WTC11 (cell line): ENCODE results near the gene SAFB2. TPM values are rescaled to one million over a fixed set of nuclear protein-coding genes. Genes with fewer than 3 reads are reported as not detected.

Source experiments
- ATAC-seq: fragments of 200-7000 bp; cut with Tn5 transposase; 2 replicates; pipeline ENCODE4 v1.10.0; 2021; ENCODE audit warnings: mild to moderate bottlenecking, moderate library complexity
- CTCF ChIA-PET: fragments of 300-600 bp; sonication (Branson Sonifier 250); formaldehyde crosslinking; loops from one replicate; lab custom pipeline; 2021; ENCODE audit warnings: antibody characterized with exemption; lab: Charles Lee
- POLR2A ChIA-PET: fragments of 350-600 bp; sonication (Branson Sonifier 250); formaldehyde crosslinking; loops from one replicate; lab custom pipeline; 2021; ENCODE audit warnings: antibody characterized with exemption; lab: Charles Lee
- DNase-seq: peaks from one replicate; pipeline ENCODE4 v3.0.0; 2021; ENCODE audit warnings: low spot score
- H3K27ac Mint-ChIP-seq: 2 replicates; pipeline ENCODE4 v1.8.0; 2021; ENCODE audit warnings: mixed read lengths
- H3K27me3 Mint-ChIP-seq: 2 replicates; pipeline ENCODE4 v1.8.0; 2021; ENCODE audit warnings: low read depth, mild to moderate bottlenecking, moderate library complexity, mixed read lengths
- H3K36me3 Mint-ChIP-seq: 2 replicates; pipeline ENCODE4 v1.8.0; 2021; ENCODE audit warnings: mixed read lengths
- H3K4me1 Mint-ChIP-seq: 2 replicates; pipeline ENCODE4 v1.8.0; 2022; ENCODE audit warnings: mixed read lengths
- H3K4me3 Mint-ChIP-seq: 2 replicates; pipeline ENCODE4 v1.8.0; 2021; ENCODE audit warnings: mild to moderate bottlenecking, moderate library complexity, mixed read lengths
- H3K9me3 Mint-ChIP-seq: 2 replicates; pipeline ENCODE4 v1.8.0; 2021; ENCODE audit warnings: mixed read lengths
- AR ChIP-seq: fragments of 250-450 bp; sonication (Bioruptor Pico); IDR thresholded peaks from 2 replicates; pipeline ENCODE4 v1.9.0; 2021; ENCODE audit warnings: mild to moderate bottlenecking
- ATF6 ChIP-seq: sonication (generic); formaldehyde crosslinking; IDR thresholded peaks from 2 replicates; pipeline ENCODE4 v1.8.1; 2023; ENCODE audit warnings: mild to moderate bottlenecking, missing genetic modification reagents
- CBFB ChIP-seq: sonication (generic); formaldehyde crosslinking; IDR thresholded peaks from 2 replicates; pipeline ENCODE4 v1.8.1; 2022; ENCODE audit warnings: mild to moderate bottlenecking, low read depth, missing genetic modification reagents
- CDX4 ChIP-seq: fragments of 250-450 bp; sonication (Bioruptor Pico); IDR thresholded peaks from 2 replicates; pipeline ENCODE4 v1.9.0; 2021; ENCODE audit warnings: moderate library complexity, mild to moderate bottlenecking, inconsistent platforms, borderline replicate concordance
- CTCF ChIP-seq: fragments of 200-600 bp; IDR thresholded peaks from 2 replicates; pipeline ENCODE4 v1.8.0; 2022; ENCODE audit warnings: antibody characterized with exemption
- FOXP4 ChIP-seq: sonication (generic); formaldehyde crosslinking; IDR thresholded peaks from 2 replicates; pipeline ENCODE4 v1.8.0; 2022; ENCODE audit warnings: mild to moderate bottlenecking, missing genetic modification reagents
- GABPB1 ChIP-seq: sonication (generic); formaldehyde crosslinking; IDR thresholded peaks from 2 replicates; pipeline ENCODE4 v1.8.1; 2023; ENCODE audit warnings: mild to moderate bottlenecking, missing genetic modification reagents
- IRF1 ChIP-seq: sonication (generic); formaldehyde crosslinking; IDR thresholded peaks from 2 replicates; pipeline ENCODE4 v1.8.0; 2023; ENCODE audit warnings: missing genetic modification reagents
- IRF2 ChIP-seq: sonication (generic); formaldehyde crosslinking; IDR thresholded peaks from 2 replicates; pipeline ENCODE4 v1.8.0; 2022; ENCODE audit warnings: low read depth, missing genetic modification reagents, borderline replicate concordance
- NFATC4 ChIP-seq: fragments of 250-450 bp; sonication (Bioruptor Pico); IDR thresholded peaks from 2 replicates; pipeline ENCODE4 v1.9.0; 2021; ENCODE audit warnings: mild to moderate bottlenecking
- NFYB ChIP-seq: sonication (generic); formaldehyde crosslinking; conservative IDR thresholded peaks from 2 replicates; pipeline ENCODE4 v1.8.0; 2022; ENCODE audit warnings: low read depth, missing genetic modification reagents
- ZMAT4 ChIP-seq: fragments of 250-450 bp; sonication (Bioruptor Pico); IDR thresholded peaks from 2 replicates; pipeline ENCODE4 v1.9.0; 2021; ENCODE audit warnings: mild to moderate bottlenecking
- ZNF232 ChIP-seq: sonication (generic); formaldehyde crosslinking; IDR thresholded peaks from 2 replicates; pipeline ENCODE4 v1.8.0; 2022; ENCODE audit warnings: mild to moderate bottlenecking, missing genetic modification reagents
- ZNF425 ChIP-seq: fragments of 250-450 bp; sonication (Bioruptor Pico); conservative IDR thresholded peaks from 2 replicates; pipeline ENCODE4 v1.9.0; 2021; ENCODE audit warnings: mild to moderate bottlenecking
- ZNF532 ChIP-seq: fragments of 250-450 bp; sonication (Bioruptor Pico); IDR thresholded peaks from 2 replicates; pipeline ENCODE4 v1.9.0; 2021; ENCODE audit warnings: mild to moderate bottlenecking, borderline replicate concordance
- total RNA-seq: library from RNA; stranded (reverse); gene quantifications from 3 replicates; pipeline ENCODE4 v1.2.3, GENCODE V29; 2021

SAFB2 gene
- total RNA-seq, 1 experiment from 2014 or later, result 100 TPM

GRCh38 chr19:5607318-5608275, 15.0 kb downstream of the SAFB2 start:
- Mint-ChIP-seq H3K27me3 (no peaks in the 10 kb centered on the region), H3K4me3 (no peak overlapping the region), H3K27ac (no peak overlapping the region)
- ATAC-seq, result no peak
- no peak for TF ChIP-seq AR (CRISPR knock-in tag)
- TF ChIP-seq CBFB (CRISPR knock-in tag), result no peak
- no peak for TF ChIP-seq CTCF
- TF ChIP-seq GABPB1 (CRISPR knock-in tag), result no peak
- TF ChIP-seq, all 79 proteins: peak for 0
- Mint-ChIP-seq H3K36me3 (peaks cover 78% of the 10 kb centered on the region), H3K4me1 (no peaks in the 10 kb centered on the region), H3K9me3 (no peaks in the 10 kb centered on the region)
- no peak for DNase-seq
- POLR2A ChIA-PET, result no interaction called here
- CTCF ChIA-PET, result no interaction called here

GRCh38 chr19:5605362-5605761, 17.2 kb downstream of the SAFB2 start:
- ATAC-seq, result no peak
- Mint-ChIP-seq H3K27ac (no peak overlapping the region), H3K36me3 (peaks cover 77% of the 10 kb centered on the region), H3K4me1 (no peaks in the 10 kb centered on the region), H3K9me3 (no peaks in the 10 kb centered on the region), H3K4me3 (no peak overlapping the region), H3K27me3 (no peaks in the 10 kb centered on the region)
- POLR2A ChIA-PET, result no interaction called here
- TF ChIP-seq CDX4 (no peak), FOXP4 (CRISPR knock-in tag) (no peak), ZNF232 (no peak), NFYB (CRISPR knock-in tag) (no peak), IRF1 (CRISPR knock-in tag) (no peak), ATF6 (CRISPR knock-in tag) (no peak), NFATC4 (CRISPR knock-in tag) (no peak), IRF2 (CRISPR knock-in tag) (no peak), ZNF532 (no peak), ZNF425 (CRISPR knock-in tag) (no peak), ZMAT4 (no peak)
- DNase-seq, result no peak
- CTCF ChIA-PET, result no interaction called here
